Osteocyte (in vitro differentiated cells): ENCODE results near the gene UBE2J1. TPM values are rescaled to one million over a fixed set of nuclear protein-coding genes. Genes with fewer than 3 reads are reported as not detected.

Experiments
- DNase-seq: peaks from one replicate; pipeline ENCODE4 v3.0.0; 2021; ENCODE audit warnings: mixed read lengths; ENCODE audit not compliant: unreplicated experiment; ENCODE audit errors: extremely low spot score
- H3K27ac Mint-ChIP-seq: one replicate; pipeline ENCODE4 v1.8.0; 2021; ENCODE audit warnings: mild to moderate bottlenecking, mixed read lengths; ENCODE audit not compliant: unreplicated experiment
- H3K27me3 Mint-ChIP-seq: one replicate; pipeline ENCODE4 v1.8.0; 2021; ENCODE audit warnings: mixed read lengths; ENCODE audit not compliant: unreplicated experiment
- H3K36me3 Mint-ChIP-seq: one replicate; pipeline ENCODE4 v1.8.0; 2021; ENCODE audit warnings: mixed read lengths; ENCODE audit not compliant: unreplicated experiment
- H3K4me1 Mint-ChIP-seq: one replicate; pipeline ENCODE4 v1.8.0; 2021; ENCODE audit warnings: mixed read lengths; ENCODE audit not compliant: unreplicated experiment
- H3K4me3 Mint-ChIP-seq: one replicate; pipeline ENCODE4 v1.8.0; 2021; ENCODE audit warnings: mild to moderate bottlenecking, moderate library complexity, mixed read lengths; ENCODE audit not compliant: unreplicated experiment
- H3K9me3 Mint-ChIP-seq: one replicate; pipeline ENCODE4 v1.8.0; 2021; ENCODE audit warnings: mixed read lengths; ENCODE audit not compliant: unreplicated experiment
- CTCF ChIP-seq: fragments of 200-600 bp; sonication (generic); IDR thresholded peaks from 2 replicates; pipeline ENCODE4 v1.5.0; 2021; ENCODE audit warnings: antibody characterized with exemption, mild to moderate bottlenecking, moderate library complexity
- total RNA-seq: library from RNA; stranded (reverse); gene quantifications from 2 replicates; pipeline ENCODE4 v1.2.1, GENCODE V29; 2021

The UBE2J1 gene
- total RNA-seq, 1 donor from 2014 or later = 39.6 TPM

- H3K4me3 Mint-ChIP-seq = no peak overlapping the region
- DNase-seq = no peak
- no peaks in the 10 kb centered on the region for H3K9me3 Mint-ChIP-seq
- H3K27me3 Mint-ChIP-seq = peaks cover 9% of the 10 kb centered on the region
- H3K27ac Mint-ChIP-seq = no peak overlapping the region
- no peak for TF ChIP-seq CTCF
- H3K4me1 Mint-ChIP-seq = no peaks in the 10 kb centered on the region
- no peaks in the 10 kb centered on the region for H3K36me3 Mint-ChIP-seq
These were observed 69.8 kb downstream of the UBE2J1 start for GRCh38 chr6:89282749-89283148.

GRCh38 chr6:89281779-89282246 lies 70.7 kb downstream of the UBE2J1 start:
- Mint-ChIP-seq H3K36me3 (no peaks in the 10 kb centered on the region), H3K4me3 (no peak overlapping the region), H3K9me3 (no peaks in the 10 kb centered on the region), H3K27me3 (peaks cover 9% of the 10 kb centered on the region), H3K4me1 (no peaks in the 10 kb centered on the region), H3K27ac (no peak overlapping the region)
- DNase-seq = no peak
- TF ChIP-seq CTCF = peak; percentile 38

GRCh38 chr6:89278956-89279355 lies 73.6 kb downstream of the UBE2J1 start:
- H3K4me1 Mint-ChIP-seq = no peaks in the 10 kb centered on the region
- H3K4me3 Mint-ChIP-seq = no peak overlapping the region
- H3K27me3 Mint-ChIP-seq = peaks cover 9% of the 10 kb centered on the region
- TF ChIP-seq CTCF = no peak
- no peaks in the 10 kb centered on the region for H3K36me3 Mint-ChIP-seq
- no peaks in the 10 kb centered on the region for H3K9me3 Mint-ChIP-seq
- DNase-seq = no peak
- H3K27ac Mint-ChIP-seq = no peak overlapping the region

Other genes starting within 250 kb of the UBE2J1 start
- 3.7 TPM in 2 replicates for gene SRSF12, start 234.7 kb downstream of the UBE2J1 start, total RNA-seq
- 7.9 and 9.2 TPM in 2 replicates for gene PM20D2, start 206.7 kb downstream of the UBE2J1 start, total RNA-seq
- not detected in 2 replicates for gene GABRR1, start 135.4 kb downstream of the UBE2J1 start, total RNA-seq
- 0.68 and 0.97 TPM in 2 replicates for gene GABRR2, start 37.4 kb downstream of the UBE2J1 start, total RNA-seq
- gene RRAGD, start 59.6 kb upstream of the UBE2J1 start, total RNA-seq = 4.5 TPM in 2 replicates
- gene ANKRD6, start 80.4 kb upstream of the UBE2J1 start, total RNA-seq = 5.5 and 7.1 TPM in 2 replicates